ENCODE data around the gene TSPAN15.
A peak's percentile ranks its signal among the peaks of the same experiment; 100 is the strongest.
"Not testable (repeated sequence)": the region's sequence is repeated elsewhere in the genome, so short reads cannot be mapped to it uniquely, and the experiment has no call there.

TSPAN15 gene

DNA sequence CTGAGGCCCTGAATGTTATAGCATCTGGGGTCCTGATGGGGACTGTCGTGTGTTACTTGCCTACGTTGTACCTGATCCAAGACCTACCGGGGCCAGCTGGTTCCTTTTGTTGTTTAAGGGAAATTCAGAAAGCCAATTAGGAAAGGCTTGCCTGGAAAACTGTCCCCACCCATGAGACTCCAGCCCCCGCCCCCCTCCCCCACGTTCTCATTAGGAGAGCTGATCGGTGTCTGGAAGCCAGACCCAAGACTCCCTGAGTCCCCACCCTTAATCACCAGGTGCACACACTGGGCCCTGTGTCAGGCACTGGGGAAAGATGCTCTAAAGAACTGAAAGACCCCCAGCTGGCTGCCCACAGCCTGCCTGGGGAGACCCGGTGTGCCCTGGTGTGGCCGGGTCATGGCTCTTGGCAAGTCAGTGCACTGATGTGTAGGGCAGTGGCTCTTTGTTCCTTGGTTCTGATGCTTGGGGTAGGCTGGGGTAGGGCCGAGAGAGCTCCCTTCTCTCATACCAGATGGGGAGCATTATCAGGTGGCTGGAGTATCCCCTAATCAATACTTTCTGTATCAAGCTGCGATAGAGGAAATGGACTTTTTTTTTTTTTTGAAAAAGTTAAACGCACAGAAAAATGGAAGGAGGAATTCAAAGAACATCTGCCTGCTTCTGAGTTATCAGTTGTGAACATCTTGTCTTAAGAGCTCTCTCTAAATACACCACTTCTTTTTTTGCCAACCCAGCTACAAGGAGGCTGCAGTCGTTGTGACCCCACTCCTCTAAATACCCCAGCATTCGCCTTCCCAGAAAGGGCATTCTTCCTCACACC is 16.9 kb downstream of the TSPAN15 start:
- DNase-seq, result no peak

GRCh38 chr10:69468751-69469089 is 17.5 kb downstream of the TSPAN15 start:
- no peak for DNase-seq

DNA sequence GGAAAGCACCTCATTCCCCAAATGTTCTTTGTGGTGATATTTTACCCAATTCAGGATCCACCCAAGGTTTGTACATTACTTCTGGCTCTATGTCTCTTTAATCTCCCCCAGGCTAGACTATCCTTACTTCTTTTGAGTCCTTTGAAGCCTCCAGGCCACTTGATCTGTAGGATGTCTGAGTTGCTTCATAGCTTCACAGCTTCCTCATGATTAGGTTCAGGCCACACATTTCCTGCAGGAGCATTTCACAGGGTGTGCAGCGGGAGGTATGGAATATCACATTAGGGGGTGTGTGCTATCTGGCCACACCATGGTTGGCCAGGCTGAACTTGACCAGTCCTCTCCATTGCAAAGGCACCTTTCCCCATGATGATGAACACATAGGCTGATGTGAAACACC is 18.7 kb downstream of the TSPAN15 start:
- no peak for DNase-seq

GRCh38 chr10:69470463-69471384 is 19.5 kb downstream of the TSPAN15 start:
- DNase-seq, result no peak

DNA sequence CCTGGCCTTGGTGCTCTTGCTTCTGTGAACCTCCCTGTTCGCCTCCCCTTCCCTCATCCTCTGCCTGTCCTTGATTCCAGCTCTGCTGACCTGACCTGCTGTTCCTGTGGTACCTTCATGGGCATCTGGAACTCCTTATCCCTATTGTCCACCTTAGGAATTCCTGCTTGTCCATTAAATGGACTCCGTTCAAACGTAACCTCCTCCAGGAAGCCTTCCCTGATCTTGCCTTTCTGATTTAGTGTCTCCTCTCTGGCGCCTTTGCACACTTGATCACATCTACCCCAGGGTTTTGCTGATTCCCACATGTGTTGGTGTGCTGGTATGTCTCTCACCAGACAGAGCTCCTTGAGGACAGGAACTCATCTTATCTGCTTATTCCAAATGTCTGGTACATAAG is 20.9 kb downstream of the TSPAN15 start:
- no peak for DNase-seq

DNA sequence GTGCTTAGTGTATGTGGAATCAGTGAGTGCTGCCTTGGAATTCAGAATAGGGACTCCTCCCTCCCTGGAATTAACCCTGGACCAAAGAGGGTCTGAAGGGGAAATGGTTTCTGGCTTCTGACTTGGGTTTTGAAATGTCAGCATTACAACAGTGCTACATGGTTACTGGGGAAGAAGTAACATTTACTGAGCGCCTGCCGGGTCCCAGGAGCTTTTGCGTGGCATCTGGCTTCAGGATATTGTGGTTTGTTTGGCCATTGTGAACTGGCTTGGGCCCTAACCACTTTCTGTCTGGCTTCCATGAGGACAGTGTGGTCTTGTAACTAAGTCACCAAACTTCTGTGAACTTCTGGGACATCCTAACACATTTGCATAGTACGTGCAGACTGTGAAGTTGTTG is 21.3 kb downstream of the TSPAN15 start:
- DNase-seq, result no peak

GRCh38 chr10:69473304-69473990 is 22.2 kb downstream of the TSPAN15 start:
- no peak for DNase-seq

GRCh38 chr10:69474742-69475432 is 23.6 kb downstream of the TSPAN15 start:
- DNase-seq, result no peak

DNA sequence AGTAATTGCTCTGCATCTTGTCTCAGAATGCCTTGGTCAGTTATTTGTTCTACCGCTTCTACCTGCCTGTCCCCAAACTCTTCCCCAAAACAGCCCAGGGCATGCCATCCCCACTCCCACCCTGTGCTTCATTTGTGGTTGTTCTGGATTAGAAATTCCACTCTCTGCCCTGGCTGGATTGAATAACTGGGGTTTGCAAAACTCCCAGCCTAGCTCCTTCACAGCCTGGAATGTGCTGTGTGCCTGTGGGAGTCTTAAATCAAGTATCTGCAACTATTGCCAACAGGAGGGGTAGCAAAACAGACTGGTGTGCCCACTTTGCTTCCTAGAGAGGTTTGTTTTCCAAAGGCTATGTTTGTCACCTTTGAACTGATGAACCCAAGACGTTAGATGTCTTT is 24.2 kb downstream of the TSPAN15 start:
- DNase-seq, result no peak

- no peak for DNase-seq
Observed at GRCh38 chr10:69477968-69478597, 26.8 kb downstream of the TSPAN15 start.

- DNase-seq, result peak; percentile 75
Observed at GRCh38 chr10:69479240-69480067, 28.2 kb downstream of the TSPAN15 start.

DNA sequence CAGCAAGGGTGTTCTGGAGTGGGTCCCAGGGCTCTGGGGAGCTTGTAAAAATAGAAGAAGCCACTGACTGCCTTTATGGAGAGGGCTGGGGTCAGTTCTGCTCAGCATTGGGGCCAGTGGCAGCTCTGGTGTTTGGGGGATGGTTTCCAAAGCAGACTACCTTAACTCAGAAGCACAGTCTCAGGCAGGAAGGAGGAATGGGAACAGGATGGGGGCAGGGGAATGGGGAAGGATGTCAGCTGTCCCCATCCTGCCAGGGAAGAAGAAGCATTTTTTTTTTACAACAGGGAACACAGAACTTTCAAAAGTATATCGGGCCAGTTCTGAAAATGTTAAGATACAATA is 28.8 kb downstream of the TSPAN15 start:
- DNase-seq, result no peak

GRCh38 chr10:69481305-69481704 is 30.0 kb downstream of the TSPAN15 start:
- no peak for DNase-seq

- DNase-seq, result no peak
Observed at GRCh38 chr10:69481811-69482524, 30.7 kb downstream of the TSPAN15 start.

DNA sequence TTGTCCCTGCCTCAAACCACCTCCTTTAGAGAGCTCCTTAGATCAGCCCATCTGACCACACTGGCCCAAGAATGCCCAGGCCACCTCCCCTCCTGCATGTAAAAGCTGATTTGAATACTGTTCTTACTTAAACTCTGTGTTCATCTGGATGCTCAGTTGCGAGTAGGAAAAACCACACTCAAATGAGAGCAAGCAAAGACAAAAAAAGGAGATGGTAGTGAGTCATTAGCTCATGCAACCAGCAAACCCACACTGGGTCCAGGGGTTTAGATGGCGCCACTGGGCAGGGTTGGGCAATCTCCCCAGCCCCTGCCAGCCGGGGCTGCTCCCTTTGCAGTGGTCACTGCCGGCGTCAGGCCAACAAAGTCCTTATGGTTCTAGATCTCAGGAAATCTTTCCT is 32.7 kb downstream of the TSPAN15 start:
- no peak for DNase-seq

DNA sequence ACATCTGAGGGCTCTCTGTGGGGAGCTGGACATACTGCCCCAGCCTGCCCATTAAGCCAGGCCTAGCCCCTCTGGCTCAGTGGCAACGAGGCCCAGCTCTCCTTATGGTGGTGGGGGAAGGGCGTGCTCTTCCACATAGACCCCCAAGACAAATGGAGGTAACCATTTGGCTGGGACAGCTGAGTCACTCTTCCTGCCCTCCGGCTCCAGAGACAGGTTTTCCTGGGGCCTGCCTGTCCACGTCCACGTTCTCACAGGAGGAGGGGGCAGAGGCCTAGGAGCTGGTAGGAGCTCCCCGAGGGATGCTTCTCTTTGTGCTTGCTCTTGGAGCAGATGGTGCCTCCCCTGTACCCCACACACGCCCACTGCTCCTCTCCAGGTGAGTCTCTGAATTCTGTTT is 33.5 kb downstream of the TSPAN15 start:
- DNase-seq, result no peak

GRCh38 chr10:69486922-69487730 is 35.9 kb downstream of the TSPAN15 start:
- DNase-seq, result no peak

- not testable (repeated sequence) for DNase-seq
Observed at GRCh38 chr10:69488149-69488844, 37.0 kb downstream of the TSPAN15 start.

DNA sequence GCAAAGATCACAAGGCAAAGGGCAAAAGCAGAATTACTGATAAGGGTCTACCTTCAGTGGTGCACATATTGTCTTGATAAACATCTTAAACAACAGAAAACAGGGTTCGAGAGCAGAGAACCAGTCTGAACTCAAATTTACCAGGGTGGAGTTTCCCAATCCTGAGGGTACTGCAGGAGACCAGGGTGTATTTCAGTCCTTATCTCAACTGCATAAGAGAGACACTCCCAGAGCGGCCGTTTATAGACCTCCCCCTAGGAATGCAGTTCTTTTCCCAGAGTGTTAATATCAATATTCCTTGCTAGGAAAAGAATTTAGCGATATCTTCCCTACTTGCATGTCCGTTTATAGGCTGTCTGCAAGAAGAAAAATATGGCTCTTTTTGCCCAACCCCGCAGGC is 37.6 kb downstream of the TSPAN15 start:
- DNase-seq, result not testable (repeated sequence)

Data from right forelimb (tissue), 1 donor.